ENCODE results near the gene NCAM2. TPM values are rescaled to one million over a fixed set of nuclear protein-coding genes. Genes with fewer than 3 reads are reported as not detected.

The NCAM2 gene
- total and polyA plus RNA-seq, 5 donors from 2014 or later = not detected

GRCh38 chr21:21262048-21262447 lies 263.8 kb downstream of the NCAM2 start:
- Histone ChIP-seq H3K27ac (ENCODE audit: insufficient read depth, low read length, poor library complexity, severe bottlenecking) (no peak overlapping the region), H3K4me1 (ENCODE audit: control insufficient read depth, insufficient read depth, low read length, poor library complexity, severe bottlenecking) (no peaks in the 10 kb centered on the region), H3K4me3 (ENCODE audit: low read depth, low read length) (no peak overlapping the region), H3K27me3 (ENCODE audit: control insufficient read depth, insufficient read depth, low read length) (no peaks in the 10 kb centered on the region), H3K9me3 (ENCODE audit: control insufficient read depth in 2 of 2, low read length in 2 of 2) (peaks cover 0 to 2% of the 10 kb centered on the region in 2 experiments), H3K36me3 (ENCODE audit: control insufficient read depth, insufficient read depth, low read length) (no peaks in the 10 kb centered on the region)
- DNase-seq (no peak), ATAC-seq (ENCODE audit: low read depth in 2 of 2) (no peak)
- no peak overlapping the region for H3K4me3 Mint-ChIP-seq
- peaks cover 0 to 38% (median 5%) of the 10 kb centered on the region in 7 donors for H3K9me3 Mint-ChIP-seq
- no peaks in the 10 kb centered on the region for H3K4me1 Mint-ChIP-seq
- H3K27me3 Mint-ChIP-seq = no peaks in the 10 kb centered on the region
- no peak overlapping the region for H3K27ac Mint-ChIP-seq
- H3K36me3 Mint-ChIP-seq = no peaks in the 10 kb centered on the region

GRCh38 chr21:21268061-21268471 lies 269.9 kb downstream of the NCAM2 start:
- Mint-ChIP-seq H3K27me3 (no peaks in the 10 kb centered on the region), H3K9me3 (peaks cover 1 to 13% (median 5%) of the 10 kb centered on the region in 7 donors), H3K27ac (no peak overlapping the region), H3K36me3 (no peaks in the 10 kb centered on the region), H3K4me3 (no peak overlapping the region), H3K4me1 (no peaks in the 10 kb centered on the region)
- H3K36me3 ChIP-seq (ENCODE audit: control insufficient read depth, insufficient read depth, low read length) = no peaks in the 10 kb centered on the region
- no peaks in the 10 kb centered on the region for H3K9me3 ChIP-seq (ENCODE audit: control insufficient read depth in 2 of 2, low read length in 2 of 2)
- no peaks in the 10 kb centered on the region for H3K27me3 ChIP-seq (ENCODE audit: control insufficient read depth, insufficient read depth, low read length)
- no peak overlapping the region for H3K27ac ChIP-seq (ENCODE audit: insufficient read depth, low read length, poor library complexity, severe bottlenecking)
- H3K4me1 ChIP-seq (ENCODE audit: control insufficient read depth, insufficient read depth, low read length, poor library complexity, severe bottlenecking) = no peaks in the 10 kb centered on the region
- H3K4me3 ChIP-seq (ENCODE audit: low read depth, low read length) = no peak overlapping the region
- DNase-seq = no peak
- no peak for ATAC-seq (ENCODE audit: low read depth in 2 of 2)

- Histone ChIP-seq H3K4me1 (ENCODE audit: control insufficient read depth, insufficient read depth, low read length, poor library complexity, severe bottlenecking) (no peaks in the 10 kb centered on the region), H3K36me3 (ENCODE audit: control insufficient read depth, insufficient read depth, low read length) (no peaks in the 10 kb centered on the region), H3K27ac (ENCODE audit: insufficient read depth, low read length, poor library complexity, severe bottlenecking) (no peak overlapping the region), H3K9me3 (ENCODE audit: control insufficient read depth in 2 of 2, low read length in 2 of 2) (no peaks in the 10 kb centered on the region), H3K4me3 (ENCODE audit: low read depth, low read length) (no peak overlapping the region), H3K27me3 (ENCODE audit: control insufficient read depth, insufficient read depth, low read length) (no peaks in the 10 kb centered on the region)
- DNase-seq (no peak), ATAC-seq (ENCODE audit: low read depth in 2 of 2) (no peak)
- H3K9me3 Mint-ChIP-seq = peaks cover 1 to 13% (median 6%) of the 10 kb centered on the region in 7 donors
- no peak overlapping the region for H3K27ac Mint-ChIP-seq
- H3K27me3 Mint-ChIP-seq = no peaks in the 10 kb centered on the region
- no peak overlapping the region for H3K4me3 Mint-ChIP-seq
- no peaks in the 10 kb centered on the region for H3K36me3 Mint-ChIP-seq
- H3K4me1 Mint-ChIP-seq = no peaks in the 10 kb centered on the region
Observed at GRCh38 chr21:21268885-21269284, 270.7 kb downstream of the NCAM2 start.

- Histone ChIP-seq H3K4me3 (ENCODE audit: low read depth, low read length) (no peak overlapping the region), H3K9me3 (ENCODE audit: control insufficient read depth in 2 of 2, low read length in 2 of 2) (peaks cover 0 to 3% of the 10 kb centered on the region in 2 experiments), H3K27ac (ENCODE audit: insufficient read depth, low read length, poor library complexity, severe bottlenecking) (no peak overlapping the region), H3K4me1 (ENCODE audit: control insufficient read depth, insufficient read depth, low read length, poor library complexity, severe bottlenecking) (no peaks in the 10 kb centered on the region), H3K36me3 (ENCODE audit: control insufficient read depth, insufficient read depth, low read length) (no peaks in the 10 kb centered on the region), H3K27me3 (ENCODE audit: control insufficient read depth, insufficient read depth, low read length) (no peaks in the 10 kb centered on the region)
- DNase-seq (no peak), ATAC-seq (ENCODE audit: low read depth in 2 of 2) (no peak)
- Mint-ChIP-seq H3K4me3 (no peak overlapping the region), H3K27ac (no peak overlapping the region), H3K4me1 (peaks cover 0 to 7% (median 0%) of the 10 kb centered on the region in 4 donors), H3K36me3 (no peaks in the 10 kb centered on the region), H3K27me3 (no peaks in the 10 kb centered on the region), H3K9me3 (peaks cover 2 to 13% (median 9%) of the 10 kb centered on the region in 7 donors)
Observed at GRCh38 chr21:21279193-21279901, 281.1 kb downstream of the NCAM2 start.

GRCh38 chr21:21283810-21284209 lies 285.6 kb downstream of the NCAM2 start:
- Histone ChIP-seq H3K9me3 (ENCODE audit: control insufficient read depth in 2 of 2, low read length in 2 of 2) (peaks cover 0 to 3% of the 10 kb centered on the region in 2 experiments), H3K36me3 (ENCODE audit: control insufficient read depth, insufficient read depth, low read length) (no peaks in the 10 kb centered on the region), H3K4me1 (ENCODE audit: control insufficient read depth, insufficient read depth, low read length, poor library complexity, severe bottlenecking) (no peaks in the 10 kb centered on the region), H3K27me3 (ENCODE audit: control insufficient read depth, insufficient read depth, low read length) (no peaks in the 10 kb centered on the region), H3K4me3 (ENCODE audit: low read depth, low read length) (no peak overlapping the region), H3K27ac (ENCODE audit: insufficient read depth, low read length, poor library complexity, severe bottlenecking) (no peak overlapping the region)
- H3K27me3 Mint-ChIP-seq = no peaks in the 10 kb centered on the region
- no peaks in the 10 kb centered on the region for H3K36me3 Mint-ChIP-seq
- no peak overlapping the region for H3K27ac Mint-ChIP-seq
- peaks cover 3 to 14% (median 4%) of the 10 kb centered on the region in 7 donors for H3K9me3 Mint-ChIP-seq
- H3K4me3 Mint-ChIP-seq = no peak overlapping the region
- DNase-seq (no peak), ATAC-seq (ENCODE audit: low read depth in 2 of 2) (no peak)
- no peaks in the 10 kb centered on the region for H3K4me1 Mint-ChIP-seq

- H3K36me3 Mint-ChIP-seq = no peaks in the 10 kb centered on the region
- H3K27ac Mint-ChIP-seq = no peak overlapping the region
- H3K4me3 ChIP-seq (ENCODE audit: low read depth, low read length) = no peak overlapping the region
- H3K27me3 Mint-ChIP-seq = no peaks in the 10 kb centered on the region
- H3K4me3 Mint-ChIP-seq = no peak overlapping the region
- H3K4me1 Mint-ChIP-seq = no peaks in the 10 kb centered on the region
- no peaks in the 10 kb centered on the region for H3K27me3 ChIP-seq (ENCODE audit: control insufficient read depth, insufficient read depth, low read length)
- no peak overlapping the region for H3K27ac ChIP-seq (ENCODE audit: insufficient read depth, low read length, poor library complexity, severe bottlenecking)
- no peaks in the 10 kb centered on the region for H3K4me1 ChIP-seq (ENCODE audit: control insufficient read depth, insufficient read depth, low read length, poor library complexity, severe bottlenecking)
- no peaks in the 10 kb centered on the region for H3K36me3 ChIP-seq (ENCODE audit: control insufficient read depth, insufficient read depth, low read length)
- no peak for DNase-seq
- peaks cover 2 to 15% (median 5%) of the 10 kb centered on the region in 7 donors for H3K9me3 Mint-ChIP-seq
- peaks cover 2 to 11% of the 10 kb centered on the region in 2 experiments for H3K9me3 ChIP-seq (ENCODE audit: control insufficient read depth in 2 of 2, low read length in 2 of 2)
- no peak for ATAC-seq (ENCODE audit: low read depth in 2 of 2)
Observed at GRCh38 chr21:21286170-21286798, 288.1 kb downstream of the NCAM2 start.

- Mint-ChIP-seq H3K27me3 (no peaks in the 10 kb centered on the region), H3K9me3 (peaks cover 5 to 35% (median 7%) of the 10 kb centered on the region in 7 donors), H3K4me1 (no peaks in the 10 kb centered on the region), H3K4me3 (no peak overlapping the region), H3K27ac (no peak overlapping the region), H3K36me3 (no peaks in the 10 kb centered on the region)
- Histone ChIP-seq H3K9me3 (ENCODE audit: control insufficient read depth in 2 of 2, low read length in 2 of 2) (peaks cover 2 to 11% of the 10 kb centered on the region in 2 experiments), H3K4me3 (ENCODE audit: low read depth, low read length) (no peak overlapping the region), H3K4me1 (ENCODE audit: control insufficient read depth, insufficient read depth, low read length, poor library complexity, severe bottlenecking) (no peaks in the 10 kb centered on the region), H3K27me3 (ENCODE audit: control insufficient read depth, insufficient read depth, low read length) (no peaks in the 10 kb centered on the region), H3K27ac (ENCODE audit: insufficient read depth, low read length, poor library complexity, severe bottlenecking) (no peak overlapping the region), H3K36me3 (ENCODE audit: control insufficient read depth, insufficient read depth, low read length) (no peaks in the 10 kb centered on the region)
- no peak for ATAC-seq (ENCODE audit: low read depth in 2 of 2)
- no peak for DNase-seq
Observed at GRCh38 chr21:21290751-21291150, 292.5 kb downstream of the NCAM2 start.
